Astrocyte (in vitro differentiated cells and primary cell): ENCODE results near the gene C10orf105.

ENCODE experiments used
- CTCF ChIP-seq: IDR thresholded peaks from 2 replicates; pipeline ENCODE4 v1.5.1; 2011; ENCODE audit warnings: low read depth, mild to moderate bottlenecking, inconsistent platforms, low read length, moderate library complexity; ENCODE audit not compliant: insufficient read depth
- EZH2 ChIP-seq: IDR thresholded peaks from 2 replicates; pipeline ENCODE4 v1.6.1; 2012; ENCODE audit warnings: mild to moderate bottlenecking, low read length, inconsistent platforms; ENCODE audit not compliant: insufficient read depth

- TF ChIP-seq CTCF (no peak), EZH2 (no peak)
Observed at GRCh38 chr10:71740069-71740653, 20.6 kb upstream of the C10orf105 start.
